NCI-H524 treated with DMSO at 0.1 percent for 48 hours (cell line): ENCODE measurements around the gene USP44.
"Not testable (repeated sequence)": the region's sequence is repeated elsewhere in the genome, so short reads cannot be mapped to it uniquely, and the experiment has no call there.

Experiments
- DNase-seq: peaks from one replicate; lab custom pipeline; 2025; lab: John Stamatoyannopoulos, UW

USP44 gene

GRCh38 chr12:95509300-95509699 is 42.0 kb downstream of the USP44 start:
- DNase-seq: no peak

GRCh38 chr12:95506707-95507523 is 44.4 kb downstream of the USP44 start:
- no peak for DNase-seq

GRCh38 chr12:95505039-95505438 is 46.2 kb downstream of the USP44 start:
- DNase-seq: no peak

- no peak for DNase-seq
Observed at GRCh38 chr12:95504140-95504539, 47.1 kb downstream of the USP44 start.

GRCh38 chr12:95499772-95500171 is 51.5 kb downstream of the USP44 start:
- no peak for DNase-seq

- no peak for DNase-seq
Observed at GRCh38 chr12:95498968-95499367, 52.3 kb downstream of the USP44 start.

GRCh38 chr12:95497031-95497430 is 54.2 kb downstream of the USP44 start:
- no peak for DNase-seq

GRCh38 chr12:95495433-95495832 is 55.8 kb downstream of the USP44 start:
- DNase-seq: no peak

- DNase-seq: no peak
Observed at GRCh38 chr12:95494888-95495287, 56.4 kb downstream of the USP44 start.

- DNase-seq: no peak
Observed at GRCh38 chr12:95492462-95492861, 58.8 kb downstream of the USP44 start.

- no peak for DNase-seq
Observed at GRCh38 chr12:95487024-95487423, 64.3 kb downstream of the USP44 start.

- no peak for DNase-seq
Observed at GRCh38 chr12:95484524-95484923, 66.8 kb downstream of the USP44 start.

GRCh38 chr12:95482564-95482963 is 68.7 kb downstream of the USP44 start:
- DNase-seq: not testable (repeated sequence)

GRCh38 chr12:95481888-95482287 is 69.4 kb downstream of the USP44 start:
- no peak for DNase-seq

GRCh38 chr12:95481072-95481471 is 70.2 kb downstream of the USP44 start:
- no peak for DNase-seq

- DNase-seq: no peak
Observed at GRCh38 chr12:95480230-95480629, 71.0 kb downstream of the USP44 start.

- DNase-seq: no peak
Observed at GRCh38 chr12:95474660-95474958, 76.7 kb downstream of the USP44 start.

GRCh38 chr12:95473884-95474659 is 77.2 kb downstream of the USP44 start, which contains the start of gene METAP2:
TSS of gene METAP2 (plus strand) at chr12:95474152. CDS start at chr12:95474180, 28 bp downstream.
- DNase-seq: peak; percentile 67

- DNase-seq: no peak
Observed at GRCh38 chr12:95473231-95473883, 77.9 kb downstream of the USP44 start.

- no peak for DNase-seq
Observed at GRCh38 chr12:95470300-95470699, 81.0 kb downstream of the USP44 start.
